SK-N-SH (cell line): ENCODE results near the gene SKIDA1.

Source experiments
- CHD2 ChIP-seq: fragments of 150-350 bp; IDR thresholded peaks from 2 replicates; pipeline ENCODE4 v1.6.1; 2018; ENCODE audit warnings: low read length; ENCODE audit not compliant: partially characterized antibody
- CTCF ChIP-seq: fragments of 200-600 bp; sonication (generic); IDR thresholded peaks from 2 replicates; pipeline ENCODE4 v1.6.1; 2017; ENCODE audit warnings: antibody characterized with exemption, mild to moderate bottlenecking, moderate library complexity
- GATA2 ChIP-seq: sonication (generic); formaldehyde crosslinking; IDR thresholded peaks from 2 replicates; pipeline ENCODE4 v1.5.0; 2020; ENCODE audit warnings: mild to moderate bottlenecking, missing genetic modification reagents
- POLR2AphosphoS5 ChIP-seq: IDR thresholded peaks from 2 replicates; pipeline ENCODE4 v1.6.1; 2012; ENCODE audit warnings: low read depth, low read length
- RAD21 ChIP-seq: IDR thresholded peaks from 2 replicates; pipeline ENCODE4 v1.6.1; 2012; ENCODE audit warnings: mild to moderate bottlenecking, low read length
- RCOR1 ChIP-seq: fragments of 150-350 bp; IDR thresholded peaks from 2 replicates; pipeline ENCODE4 v1.6.1; 2017; ENCODE audit warnings: antibody characterized with exemption, low read length
- TAF1 ChIP-seq: IDR thresholded peaks from 2 replicates; pipeline ENCODE4 v1.6.1; 2012; ENCODE audit warnings: low read depth, mild to moderate bottlenecking, low read length, moderate library complexity, borderline replicate concordance
- TCF12 ChIP-seq: IDR thresholded peaks from 2 replicates; pipeline ENCODE4 v1.4.0; 2012
- YY1 ChIP-seq: IDR thresholded peaks from 2 replicates; pipeline ENCODE4 v1.4.0; 2012; ENCODE audit warnings: low read depth, mild to moderate bottlenecking
- TF ChIP-seq, protein P1 (sequence below): IDR thresholded peaks from 2 replicates; pipeline ENCODE4; 2012
- TF ChIP-seq, protein P2 (sequence below): IDR thresholded peaks from 2 replicates; pipeline ENCODE4 v1.4.0; 2012; ENCODE audit warnings: low read depth, borderline replicate concordance

DNA sequence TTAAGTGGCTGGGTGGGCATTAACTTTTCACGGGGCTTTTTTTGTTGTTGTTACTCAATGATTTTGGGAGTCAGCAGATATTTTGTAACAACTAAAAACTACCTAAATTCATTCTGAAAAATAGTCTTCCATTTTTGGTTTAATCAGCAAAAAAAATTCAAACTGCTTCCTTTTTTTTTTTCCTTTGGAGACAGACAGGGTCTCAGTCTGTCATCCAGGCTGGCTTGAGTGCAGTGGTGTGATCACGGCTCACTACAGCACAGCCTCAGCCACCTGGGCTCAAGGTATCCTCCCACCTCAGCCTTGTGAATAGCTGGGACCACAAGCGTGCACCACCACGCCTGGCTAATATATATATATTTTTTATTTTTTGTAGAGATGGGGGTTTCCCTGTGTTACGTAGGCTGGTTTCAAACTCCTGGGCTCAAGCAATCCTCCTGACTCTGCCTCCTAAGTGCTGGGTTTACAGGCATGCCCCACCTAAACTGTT lies 36.5 kb downstream of the SKIDA1 start:
- TF ChIP-seq CTCF (no peak), RAD21 (no peak), YY1 (no peak), CHD2 (no peak), POLR2AphosphoS5 (no peak), TAF1 (no peak), GATA2 (CRISPR knock-in tag) (no peak), RCOR1 (no peak), TCF12 (no peak)
- TF ChIP-seq, protein P1, sequence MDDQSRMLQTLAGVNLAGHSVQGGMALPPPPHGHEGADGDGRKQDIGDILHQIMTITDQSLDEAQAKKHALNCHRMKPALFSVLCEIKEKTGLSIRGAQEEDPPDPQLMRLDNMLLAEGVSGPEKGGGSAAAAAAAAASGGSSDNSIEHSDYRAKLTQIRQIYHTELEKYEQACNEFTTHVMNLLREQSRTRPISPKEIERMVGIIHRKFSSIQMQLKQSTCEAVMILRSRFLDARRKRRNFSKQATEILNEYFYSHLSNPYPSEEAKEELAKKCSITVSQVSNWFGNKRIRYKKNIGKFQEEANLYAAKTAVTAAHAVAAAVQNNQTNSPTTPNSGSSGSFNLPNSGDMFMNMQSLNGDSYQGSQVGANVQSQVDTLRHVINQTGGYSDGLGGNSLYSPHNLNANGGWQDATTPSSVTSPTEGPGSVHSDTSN = no peak
- TF ChIP-seq, protein P2, sequence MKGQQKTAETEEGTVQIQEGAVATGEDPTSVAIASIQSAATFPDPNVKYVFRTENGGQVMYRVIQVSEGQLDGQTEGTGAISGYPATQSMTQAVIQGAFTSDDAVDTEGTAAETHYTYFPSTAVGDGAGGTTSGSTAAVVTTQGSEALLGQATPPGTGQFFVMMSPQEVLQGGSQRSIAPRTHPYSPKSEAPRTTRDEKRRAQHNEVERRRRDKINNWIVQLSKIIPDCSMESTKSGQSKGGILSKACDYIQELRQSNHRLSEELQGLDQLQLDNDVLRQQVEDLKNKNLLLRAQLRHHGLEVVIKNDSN = no peak
